K562 (cell line): Measurements from ENCODE around the gene SAMD11. TPM values are rescaled to one million over a fixed set of nuclear protein-coding genes. Genes with fewer than 3 reads are reported as not detected.

Experiments used
- ATAC-seq: fragments of 200-7000 bp; cut with Tn5 transposase; 3 replicates; pipeline ENCODE4 v1.9.1; 2020; ENCODE audit warnings: moderate library complexity
- BruUV-seq: library from RNA; stranded (reverse); fragments of 400-500 nt; replicated peaks from 2 replicates; lab custom pipeline; 2021; lab: Mats Ljungman, UMichigan
- CTCF ChIA-PET: fragments of 300-600 bp; formaldehyde crosslinking; extraction: SDS; loops from one replicate; lab custom pipeline; 2021; ENCODE audit warnings: low intra/inter-chr PET ratio; lab: Yijun Ruan, JAX
- POLR2A ChIA-PET: fragments of 300-600, 350-650 bp; sonication (Branson Sonifier 250); formaldehyde crosslinking; extraction: SDS; loops from one replicate; lab custom pipeline; 2021; ENCODE audit warnings: antibody characterized with exemption, inconsistent platforms; lab: Yijun Ruan, JAX
- DNase-seq, 4 experiments: peaks; one replicate each; pipeline versions ENCODE4 v3.0.0 to v3.0.0-alpha.2; 2011 to 2018; ENCODE audit warnings: low spot score in 3 of 4, mixed read lengths in 3 of 4; ENCODE audit errors: extremely low read depth in 1 of 4
- FAIRE-seq: peaks from 2 replicates; lab custom pipeline; 2011; peaks lifted over from hg19 to GRCh38; lab: Jason Lieb, UNC
- H2AFZ ChIP-seq: 2 replicates; pipeline ENCODE4 v1.6.0; 2011; ENCODE audit warnings: low read depth, low read length, control low read depth, inconsistent platforms
- H3K27ac ChIP-seq: fragments of 200-600 bp; 3 replicates; pipeline ENCODE4 v1.8.0; 2011; ENCODE audit warnings: low read depth, mild to moderate bottlenecking, control low read depth, inconsistent platforms, low read length, moderate library complexity, mixed read lengths; ENCODE audit errors: extremely low read depth
- H3K27me3 ChIP-seq, 2 experiments: fragments of 300-600 bp in 1 of 2; 2 replicates in 1 of 2; 3 replicates in 1 of 2; pipeline versions ENCODE4 v1.6.0 to v1.8.0; 2011; ENCODE audit warnings: inconsistent platforms in 2 of 2, low read length in 2 of 2, mild to moderate bottlenecking in 1 of 2, mixed read lengths in 1 of 2, moderate library complexity in 1 of 2; ENCODE audit not compliant: control insufficient read depth in 2 of 2, insufficient read depth in 2 of 2
- H3K36me3 ChIP-seq: fragments of 300-600 bp; 3 replicates; pipeline ENCODE4 v1.8.0; 2011; ENCODE audit warnings: mild to moderate bottlenecking, low read length, inconsistent platforms; ENCODE audit not compliant: control insufficient read depth, insufficient read depth
- H3K4me1 ChIP-seq, 2 experiments: fragments of 200-600 bp in 1 of 2; replicated peaks in 1 of 2; 2 replicates in 1 of 2; 3 replicates in 1 of 2; pipeline versions ENCODE4 v1.5.1 to v1.8.0; 2011; ENCODE audit warnings: inconsistent platforms in 2 of 2, low read length in 2 of 2, mild to moderate bottlenecking in 1 of 2, mixed read lengths in 1 of 2, moderate library complexity in 1 of 2; ENCODE audit not compliant: control insufficient read depth in 2 of 2, insufficient read depth in 2 of 2
- H3K4me2 ChIP-seq: 2 replicates; pipeline ENCODE4 v1.6.1; 2011; ENCODE audit warnings: low read length, control low read depth, inconsistent platforms, mixed read lengths; ENCODE audit not compliant: insufficient read depth
- H3K4me3 ChIP-seq: fragments of 200-600 bp; sonication (generic), shearing (Covaris generic); 2 replicates; pipeline ENCODE4 v1.5.1; 2016; ENCODE audit warnings: control low read depth, inconsistent platforms
- H3K79me2 ChIP-seq: fragments of 200-600 bp; 3 replicates; pipeline ENCODE4 v1.8.0; 2011; ENCODE audit warnings: low read length, inconsistent platforms; ENCODE audit not compliant: control insufficient read depth, insufficient read depth
- H3K9ac ChIP-seq, 2 experiments: 2 replicates each; pipeline versions ENCODE4 v1.6.0 to v1.6.1; 2011; ENCODE audit warnings: low read depth in 2 of 2, low read length in 2 of 2, control low read depth in 1 of 2, inconsistent platforms in 1 of 2, mild to moderate bottlenecking in 1 of 2, mixed read lengths in 1 of 2; ENCODE audit not compliant: insufficient read depth in 1 of 2
- H3K9me1 ChIP-seq: one replicate; pipeline ENCODE4 v1.6.0; 2011; ENCODE audit warnings: inconsistent platforms, mild to moderate bottlenecking, low read length, moderate library complexity; ENCODE audit not compliant: control insufficient read depth, insufficient read depth
- H3K9me3 ChIP-seq: replicated peaks from 2 replicates; pipeline ENCODE4 v1.5.1; 2011; ENCODE audit warnings: low read depth, low read length, inconsistent platforms; ENCODE audit not compliant: control insufficient read depth, insufficient read depth
- H4K20me1 ChIP-seq: replicated peaks from 2 replicates; pipeline ENCODE4 v1.6.1; 2011; ENCODE audit warnings: low read length, inconsistent platforms, mixed read lengths; ENCODE audit not compliant: control insufficient read depth, insufficient read depth
- ARHGAP35 ChIP-seq: fragments of 450-650 bp; IDR thresholded peaks from 2 replicates; pipeline ENCODE4 v1.6.1; 2018; ENCODE audit not compliant: partially characterized antibody
- RBM25 ChIP-seq: fragments of 200-400 bp; formaldehyde crosslinking; IDR thresholded peaks from 2 replicates; pipeline ENCODE4 v1.6.1; 2018; ENCODE audit warnings: low read length, low read depth, moderate library complexity; ENCODE audit not compliant: severe bottlenecking
- TRIM24 ChIP-seq, 2 experiments: fragments of 450-650 bp; IDR thresholded peaks; 2 replicates each; pipeline ENCODE4 v1.6.1; 2016
- ZNF184 ChIP-seq: sonication (generic); formaldehyde crosslinking; IDR thresholded peaks from 2 replicates; pipeline ENCODE4 v1.5.0; 2020; ENCODE audit warnings: missing genetic modification reagents
- ZNF695 ChIP-seq: fragments of 450-650 bp; formaldehyde crosslinking; IDR thresholded peaks from 2 replicates; pipeline ENCODE4 v1.4.0; 2020; ENCODE audit warnings: mild to moderate bottlenecking, moderate library complexity
- WGBS: fragments of 100-300 bp; shearing (Covaris generic); methylation state at CpG from one replicate; pipeline ENCODE4 v1.1.6; 2016; ENCODE audit warnings: low coverage, mixed read lengths; ENCODE audit not compliant: insufficient coverage; ENCODE audit errors: missing lambda C conversion rate; 5-methylcytosine and 5-hydroxymethylcytosine counted together
- in situ Hi-C: fragments of 300-500 bp; cut with MboI; formaldehyde crosslinking; loops from 4 replicates; pipeline ENCODE4 v1.15.0; 2018; ENCODE audit warnings: inconsistent platforms, mixed read lengths
- intact Hi-C: fragments of 100-400 bp; cut with micrococcal nuclease; formaldehyde crosslinking; loops from 2 replicates; pipeline ENCODE4 v1.14.2; 2022
- polyA plus RNA-seq, 8 experiments: library from polyadenylated mRNA; depleted of rRNA in 4 of 8; stranded (reverse) in 5 of 8; unstranded in 3 of 8; fragments of >200 nt; fragmentation: Nextera tagmentation in 2 of 8; fragmentation: Illumina TruSeq in 1 of 8; extraction: Ambion mirVana in 2 of 8; extraction: Trizol in 1 of 8; gene quantifications; 2 replicates each; pipeline versions ENCODE4 v1.2.1 to v1.2.3, GENCODE V29; 2011 to 2014; ENCODE audit warnings: inconsistent platforms in 1 of 8, missing spikeins in 1 of 8
- total RNA-seq, 7 experiments: library from RNA; depleted of rRNA in 6 of 7; stranded (reverse); fragments of >200 nt in 6 of 7; fragmentation: Illumina TruSeq in 2 of 7; extraction: Trizol in 2 of 7; gene quantifications; 2 replicates each; pipeline versions ENCODE4 v1.2.1 to v1.2.3, GENCODE V29; 2011 to 2021; ENCODE audit warnings: low replicate concordance in 1 of 7
- TF ChIP-seq, protein P1 (sequence below): fragments of 250-450 bp; sonication (Bioruptor Pico); IDR thresholded peaks from 2 replicates; pipeline ENCODE4 v1.8.0; 2022; ENCODE audit warnings: moderate library complexity, mild to moderate bottlenecking, inconsistent platforms
- TF ChIP-seq, protein P2 (sequence below): IDR thresholded peaks from 2 replicates; pipeline ENCODE4 v1.6.1; 2011; ENCODE audit warnings: borderline replicate concordance, low read depth, mild to moderate bottlenecking, moderate library complexity, low read length; ENCODE audit not compliant: insufficient read depth, poor library complexity, severe bottlenecking
- TF ChIP-seq, protein P3 (sequence below), 3 experiments: IDR thresholded peaks in 2 of 3; conservative IDR thresholded peaks in 1 of 3; 2 replicates each; pipeline ENCODE4 v1.5.1; 2011 to 2012; ENCODE audit warnings: low read length in 3 of 3, mild to moderate bottlenecking in 3 of 3, control low read depth in 2 of 3, improper control_type of control experiment in 1 of 3, inconsistent platforms in 1 of 3, low read depth in 1 of 3, mixed read lengths in 1 of 3, moderate library complexity in 1 of 3; ENCODE audit not compliant: insufficient read depth in 2 of 3

Gene SAMD11
- total and polyA plus RNA-seq, 9 of the 15 experiments (the other 6 are each of a cell fraction or from before 2014, with no cell fraction given), result 0.07 to 0.82 (median 0.11) TPM; not detected in 2

GRCh38 chr1:951364-951763 lies 27.6 kb downstream of the SAMD11 start:
- CTCF ChIA-PET, result no interaction called here
- peak; percentile 18; the same call in 1 of the 3 replicates for ATAC-seq
- H4K20me1 ChIP-seq, result peaks cover 10% of the 10 kb centered on the region

More at GRCh38 chr1:951364-951763, 27.6 kb downstream of the SAMD11 start:
- no peak overlapping the region for H3K27ac ChIP-seq
- no peaks in the 10 kb centered on the region for H3K9me1 ChIP-seq
- TF ChIP-seq ZNF184 (CRISPR knock-in tag) (no peak), TRIM24 (IDR thresholded peaks at IDR 0.05) (no peak), RBM25 (no peak), ARHGAP35 (no peak), ZNF695 (CRISPR knock-in tag) (no peak)
- TF ChIP-seq, protein P1, sequence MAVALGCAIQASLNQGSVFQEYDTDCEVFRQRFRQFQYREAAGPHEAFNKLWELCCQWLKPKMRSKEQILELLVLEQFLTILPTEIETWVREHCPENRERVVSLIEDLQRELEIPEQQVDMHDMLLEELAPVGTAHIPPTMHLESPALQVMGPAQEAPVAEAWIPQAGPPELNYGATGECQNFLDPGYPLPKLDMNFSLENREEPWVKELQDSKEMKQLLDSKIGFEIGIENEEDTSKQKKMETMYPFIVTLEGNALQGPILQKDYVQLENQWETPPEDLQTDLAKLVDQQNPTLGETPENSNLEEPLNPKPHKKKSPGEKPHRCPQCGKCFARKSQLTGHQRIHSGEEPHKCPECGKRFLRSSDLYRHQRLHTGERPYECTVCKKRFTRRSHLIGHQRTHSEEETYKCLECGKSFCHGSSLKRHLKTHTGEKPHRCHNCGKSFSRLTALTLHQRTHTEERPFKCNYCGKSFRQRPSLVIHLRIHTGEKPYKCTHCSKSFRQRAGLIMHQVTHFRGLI (CRISPR knock-in tag), result no peak
- TF ChIP-seq, protein P2, sequence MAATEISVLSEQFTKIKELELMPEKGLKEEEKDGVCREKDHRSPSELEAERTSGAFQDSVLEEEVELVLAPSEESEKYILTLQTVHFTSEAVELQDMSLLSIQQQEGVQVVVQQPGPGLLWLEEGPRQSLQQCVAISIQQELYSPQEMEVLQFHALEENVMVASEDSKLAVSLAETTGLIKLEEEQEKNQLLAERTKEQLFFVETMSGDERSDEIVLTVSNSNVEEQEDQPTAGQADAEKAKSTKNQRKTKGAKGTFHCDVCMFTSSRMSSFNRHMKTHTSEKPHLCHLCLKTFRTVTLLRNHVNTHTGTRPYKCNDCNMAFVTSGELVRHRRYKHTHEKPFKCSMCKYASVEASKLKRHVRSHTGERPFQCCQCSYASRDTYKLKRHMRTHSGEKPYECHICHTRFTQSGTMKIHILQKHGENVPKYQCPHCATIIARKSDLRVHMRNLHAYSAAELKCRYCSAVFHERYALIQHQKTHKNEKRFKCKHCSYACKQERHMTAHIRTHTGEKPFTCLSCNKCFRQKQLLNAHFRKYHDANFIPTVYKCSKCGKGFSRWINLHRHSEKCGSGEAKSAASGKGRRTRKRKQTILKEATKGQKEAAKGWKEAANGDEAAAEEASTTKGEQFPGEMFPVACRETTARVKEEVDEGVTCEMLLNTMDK, result peak; percentile 10
- TF ChIP-seq, protein P3, sequence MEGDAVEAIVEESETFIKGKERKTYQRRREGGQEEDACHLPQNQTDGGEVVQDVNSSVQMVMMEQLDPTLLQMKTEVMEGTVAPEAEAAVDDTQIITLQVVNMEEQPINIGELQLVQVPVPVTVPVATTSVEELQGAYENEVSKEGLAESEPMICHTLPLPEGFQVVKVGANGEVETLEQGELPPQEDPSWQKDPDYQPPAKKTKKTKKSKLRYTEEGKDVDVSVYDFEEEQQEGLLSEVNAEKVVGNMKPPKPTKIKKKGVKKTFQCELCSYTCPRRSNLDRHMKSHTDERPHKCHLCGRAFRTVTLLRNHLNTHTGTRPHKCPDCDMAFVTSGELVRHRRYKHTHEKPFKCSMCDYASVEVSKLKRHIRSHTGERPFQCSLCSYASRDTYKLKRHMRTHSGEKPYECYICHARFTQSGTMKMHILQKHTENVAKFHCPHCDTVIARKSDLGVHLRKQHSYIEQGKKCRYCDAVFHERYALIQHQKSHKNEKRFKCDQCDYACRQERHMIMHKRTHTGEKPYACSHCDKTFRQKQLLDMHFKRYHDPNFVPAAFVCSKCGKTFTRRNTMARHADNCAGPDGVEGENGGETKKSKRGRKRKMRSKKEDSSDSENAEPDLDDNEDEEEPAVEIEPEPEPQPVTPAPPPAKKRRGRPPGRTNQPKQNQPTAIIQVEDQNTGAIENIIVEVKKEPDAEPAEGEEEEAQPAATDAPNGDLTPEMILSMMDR (IDR thresholded peaks at IDR 0.05 in 2 of 3, conservative IDR thresholded peaks at IDR 0.05 in 1 of 3; ENCODE audit: insufficient read depth in 2 of 3, low read depth in 1 of 3, low read length in 3 of 3), result peak in 2 of 3 experiments; percentile 21 to 24; a peak in 1 of 6 replicates
- DNase-seq, result no peak
- H3K27me3 ChIP-seq, result no peaks in the 10 kb centered on the region
- peaks cover 100% of the 10 kb centered on the region for H3K36me3 ChIP-seq
- in situ Hi-C loops, result no loop called here
- H3K4me3 ChIP-seq, result no peak overlapping the region
- POLR2A ChIA-PET, result interaction anchor here (1.0 to 1.4 kb wide), 2 partner anchors 10 to 13 kb away, joined by 4 to 11 read pairs; no protein-coding TSS in a partner anchor
- peaks cover 0 to 45% of the 10 kb centered on the region in 2 experiments; a peak in 1 of 5 replicates for H3K4me1 ChIP-seq
- FAIRE-seq, result no peak
- 85% methylated on average over 6 of the region's 6 CpGs for WGBS
- BruUV-seq, result no TSS peak
- intact Hi-C loops, result no loop called here
- peaks cover 10% of the 10 kb centered on the region; the same call in 2 of the 3 replicates for H3K79me2 ChIP-seq
- H3K9ac ChIP-seq, result peak overlapping the region in 1 of 2 experiments; percentile 20; a peak in 1 of 4 replicates
- H3K4me2 ChIP-seq, result no peak overlapping the region
- H2AFZ ChIP-seq, result no peak overlapping the region
- no peaks in the 10 kb centered on the region for H3K9me3 ChIP-seq
